Kidney epithelial cell (primary cell): ENCODE measurements around the gene DNAI7. TPM values are rescaled to one million over a fixed set of nuclear protein-coding genes. Genes with fewer than 3 reads are reported as not detected.

ENCODE experiments used
- DNase-seq: peaks from one replicate; pipeline ENCODE4 v3.0.0-alpha.2; 2010; ENCODE audit warnings: low read depth
- H3K27me3 ChIP-seq: 2 replicates; pipeline ENCODE4 v1.6.0; 2011; ENCODE audit warnings: low read length; ENCODE audit not compliant: control insufficient read depth, insufficient read depth
- H3K36me3 ChIP-seq: 2 replicates; pipeline ENCODE4 v1.5.1; 2011; ENCODE audit warnings: low read length; ENCODE audit not compliant: control insufficient read depth, insufficient read depth
- H3K4me3 ChIP-seq: 2 replicates; pipeline ENCODE4 v1.5.1; 2011; ENCODE audit warnings: low read depth, mild to moderate bottlenecking, control low read depth, low read length
- total RNA-seq: library from RNA; depleted of rRNA; stranded (reverse); fragments of >200 nt; gene quantifications from 2 replicates; pipeline ENCODE4 v1.2.3, GENCODE V29; 2015
- TF ChIP-seq, protein P1 (sequence below): IDR thresholded peaks from 2 replicates; pipeline ENCODE4 v1.5.1; 2011; ENCODE audit warnings: mild to moderate bottlenecking, moderate library complexity, low read length, control low read depth, inconsistent platforms; ENCODE audit not compliant: insufficient read depth, poor library complexity, severe bottlenecking

Gene DNAI7
- total RNA-seq, 1 donor from 2014 or later: not detected

DNA sequence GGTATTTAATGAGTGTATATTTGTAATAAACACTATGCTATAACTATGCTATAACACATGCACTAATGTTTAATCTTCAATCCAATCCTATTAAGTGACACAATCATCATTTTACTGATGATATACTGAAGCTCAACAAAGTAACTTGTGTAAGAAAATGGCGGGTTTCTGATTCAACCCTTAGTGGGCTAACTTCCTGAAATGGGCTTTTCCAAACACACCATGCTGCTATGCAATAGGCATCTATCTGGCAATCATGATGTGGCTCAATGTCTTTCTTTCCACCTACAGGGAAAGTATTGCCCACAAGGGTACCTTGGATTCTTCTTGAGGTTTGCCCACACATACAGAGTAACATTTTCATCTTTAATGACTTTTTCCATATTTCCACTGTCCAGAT, 48.3 kb downstream of the DNAI7 start:
- no peak for DNase-seq
- Histone ChIP-seq H3K27me3 (no peaks in the 10 kb centered on the region), H3K36me3 (no peaks in the 10 kb centered on the region), H3K4me3 (no peak overlapping the region)
- TF ChIP-seq, protein P1, sequence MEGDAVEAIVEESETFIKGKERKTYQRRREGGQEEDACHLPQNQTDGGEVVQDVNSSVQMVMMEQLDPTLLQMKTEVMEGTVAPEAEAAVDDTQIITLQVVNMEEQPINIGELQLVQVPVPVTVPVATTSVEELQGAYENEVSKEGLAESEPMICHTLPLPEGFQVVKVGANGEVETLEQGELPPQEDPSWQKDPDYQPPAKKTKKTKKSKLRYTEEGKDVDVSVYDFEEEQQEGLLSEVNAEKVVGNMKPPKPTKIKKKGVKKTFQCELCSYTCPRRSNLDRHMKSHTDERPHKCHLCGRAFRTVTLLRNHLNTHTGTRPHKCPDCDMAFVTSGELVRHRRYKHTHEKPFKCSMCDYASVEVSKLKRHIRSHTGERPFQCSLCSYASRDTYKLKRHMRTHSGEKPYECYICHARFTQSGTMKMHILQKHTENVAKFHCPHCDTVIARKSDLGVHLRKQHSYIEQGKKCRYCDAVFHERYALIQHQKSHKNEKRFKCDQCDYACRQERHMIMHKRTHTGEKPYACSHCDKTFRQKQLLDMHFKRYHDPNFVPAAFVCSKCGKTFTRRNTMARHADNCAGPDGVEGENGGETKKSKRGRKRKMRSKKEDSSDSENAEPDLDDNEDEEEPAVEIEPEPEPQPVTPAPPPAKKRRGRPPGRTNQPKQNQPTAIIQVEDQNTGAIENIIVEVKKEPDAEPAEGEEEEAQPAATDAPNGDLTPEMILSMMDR: no peak

DNA sequence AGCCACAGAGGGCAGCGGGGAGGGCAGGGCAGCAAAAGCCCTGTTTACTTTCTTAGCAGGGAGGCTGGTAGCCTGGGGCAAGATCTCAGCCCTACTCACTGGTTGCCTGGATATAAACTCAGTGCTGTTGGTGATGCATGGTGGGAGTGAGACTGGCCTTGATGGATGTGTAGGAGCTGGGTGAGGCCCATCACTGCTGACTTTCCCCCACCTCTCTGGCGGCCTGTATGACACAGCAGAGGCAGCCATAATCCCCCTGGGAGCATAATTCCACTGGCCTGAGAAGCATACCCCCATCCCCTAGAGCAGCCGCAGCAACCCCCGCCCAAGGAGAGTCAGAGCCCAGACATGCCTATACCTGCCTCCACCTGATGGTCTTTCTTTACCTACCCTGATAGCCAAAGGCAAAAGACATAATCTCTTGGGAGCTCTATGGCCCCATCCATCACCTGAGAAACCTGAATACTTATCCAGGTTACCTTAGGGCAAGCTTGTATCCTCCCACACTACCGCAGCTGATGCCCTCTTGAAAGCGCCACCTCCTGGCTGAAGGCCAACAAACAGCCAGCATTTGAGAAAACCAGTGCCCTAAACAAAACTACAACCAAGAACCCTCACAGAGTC, 59.3 kb downstream of the DNAI7 start:
- H3K27me3 ChIP-seq: no peaks in the 10 kb centered on the region
- no peak for DNase-seq
- TF ChIP-seq, protein P1: no peak
- no peaks in the 10 kb centered on the region for H3K36me3 ChIP-seq
- H3K4me3 ChIP-seq: no peak overlapping the region

DNA sequence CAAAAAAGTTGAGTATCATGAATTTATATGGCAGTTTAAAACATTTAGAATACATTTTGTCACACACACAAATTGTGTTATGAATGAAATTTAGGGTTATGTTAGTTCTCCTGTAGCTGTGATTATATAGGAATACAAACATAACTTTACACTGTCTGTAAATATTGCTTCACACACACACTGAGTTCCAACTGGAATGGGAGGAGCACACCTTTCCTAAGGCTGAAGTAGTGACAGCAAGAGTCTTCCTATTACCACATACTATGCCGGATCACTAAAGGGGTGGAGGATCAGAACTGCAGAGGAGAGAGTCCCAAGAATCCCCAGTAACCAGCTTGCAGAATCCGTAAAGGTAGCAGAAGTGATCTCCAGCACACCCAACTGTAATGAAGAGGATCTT, 63.7 kb downstream of the DNAI7 start:
- Histone ChIP-seq H3K4me3 (no peak overlapping the region), H3K27me3 (no peaks in the 10 kb centered on the region), H3K36me3 (no peaks in the 10 kb centered on the region)
- no peak for DNase-seq
- TF ChIP-seq, protein P1: no peak

DNA sequence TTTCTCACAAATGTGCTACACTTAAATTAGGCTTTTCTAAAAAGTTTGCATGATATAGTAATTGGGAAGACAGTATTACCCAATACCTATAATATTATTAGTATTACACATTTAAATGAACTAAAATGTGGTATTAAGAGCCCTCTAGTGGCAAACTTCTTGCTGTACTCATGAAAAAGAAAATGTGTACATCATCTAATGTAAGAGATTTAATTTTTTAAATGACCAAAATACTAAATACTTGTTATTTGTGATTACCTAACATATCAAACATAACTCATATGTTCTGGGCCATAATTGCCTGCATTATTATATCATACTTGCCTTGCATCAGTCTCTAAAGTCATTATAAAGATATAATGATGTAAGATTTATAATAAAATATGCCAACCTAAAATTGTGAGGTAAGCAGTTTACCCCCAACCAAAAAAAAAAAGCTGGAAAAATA, 64.2 kb downstream of the DNAI7 start:
- Histone ChIP-seq H3K4me3 (no peak overlapping the region), H3K27me3 (no peaks in the 10 kb centered on the region), H3K36me3 (no peaks in the 10 kb centered on the region)
- TF ChIP-seq, protein P1: peak; percentile 40
- DNase-seq: no peak

DNA sequence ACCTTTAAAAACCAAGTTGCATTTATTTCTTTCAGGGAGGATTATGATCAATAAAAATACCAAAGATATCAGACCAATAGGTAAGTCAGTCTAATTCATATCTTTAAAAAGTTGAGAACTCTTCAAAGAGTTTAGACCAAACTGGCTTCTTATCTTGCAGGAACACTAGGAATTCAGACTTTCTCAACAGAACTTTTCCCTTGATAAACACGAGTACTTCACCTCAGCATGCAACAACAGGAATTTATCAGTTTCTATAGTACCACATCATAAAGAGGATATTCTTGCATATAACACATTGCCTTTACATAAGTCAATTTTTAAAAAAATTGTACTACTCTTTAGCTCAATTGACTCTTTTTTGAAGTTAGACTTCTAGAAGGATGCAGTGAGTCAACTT, 68.2 kb downstream of the DNAI7 start:
- Histone ChIP-seq H3K36me3 (no peaks in the 10 kb centered on the region), H3K4me3 (no peak overlapping the region), H3K27me3 (no peaks in the 10 kb centered on the region)
- DNase-seq: no peak
- TF ChIP-seq, protein P1: no peak

DNA sequence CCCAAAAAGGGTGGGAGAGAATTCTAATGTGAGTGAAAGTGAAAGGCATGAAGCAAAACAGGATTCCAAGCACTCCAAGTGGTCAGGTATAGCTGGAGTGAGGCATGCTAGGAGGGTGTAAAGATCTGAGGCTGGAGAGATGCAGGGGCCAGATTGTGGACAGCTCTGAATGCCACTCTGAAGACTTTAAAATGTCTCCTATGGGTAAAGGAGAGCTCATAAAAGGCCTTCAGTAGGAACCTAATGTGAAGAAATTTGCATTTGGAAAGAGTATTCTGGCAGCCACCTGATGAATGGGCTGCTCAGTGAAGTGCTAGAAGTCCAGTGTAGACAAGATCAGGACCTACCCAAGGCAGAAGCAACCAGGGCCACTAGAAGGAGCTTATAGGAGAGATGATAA, 68.9 kb downstream of the DNAI7 start:
- H3K4me3 ChIP-seq: no peak overlapping the region
- H3K27me3 ChIP-seq: no peaks in the 10 kb centered on the region
- TF ChIP-seq, protein P1: no peak
- DNase-seq: no peak
- no peaks in the 10 kb centered on the region for H3K36me3 ChIP-seq
